Measurements from ENCODE around the gene LYPD6B.

DNA sequence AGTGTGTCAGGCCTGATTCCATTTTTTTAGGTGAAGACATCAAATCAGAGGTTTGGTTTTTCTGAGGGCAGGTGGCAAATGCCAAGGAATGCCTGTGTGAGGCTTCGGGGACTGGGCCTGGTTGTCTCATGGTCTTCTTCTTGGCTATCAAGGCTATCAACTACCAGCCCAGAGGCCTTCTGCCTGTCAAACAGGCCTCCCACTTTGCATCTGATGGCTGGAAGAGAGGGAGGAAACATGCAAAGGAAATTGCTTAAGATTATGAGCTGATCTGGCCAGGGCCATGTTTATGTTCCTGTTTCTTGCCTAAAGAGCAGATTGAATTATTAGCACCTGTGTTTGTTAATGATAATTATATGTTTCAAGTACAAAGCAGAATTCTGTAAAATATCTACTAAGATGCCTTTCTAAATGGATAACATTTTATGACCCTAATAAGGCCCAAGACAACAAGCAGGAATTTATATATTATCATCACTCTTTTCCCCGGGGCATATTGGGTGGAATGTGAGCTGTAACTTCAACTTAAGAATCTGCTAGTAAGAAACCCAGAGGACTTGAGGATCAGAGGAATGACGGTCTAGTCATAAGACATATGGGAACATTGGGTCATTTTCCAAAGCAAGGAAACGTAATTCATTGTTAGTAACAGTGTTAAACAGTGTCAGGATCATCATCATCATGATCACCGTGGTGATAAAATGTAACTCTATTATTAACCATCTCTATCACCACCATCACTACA lies 123.2 kb downstream of the LYPD6B start:
- TF ChIP-seq, protein P1, sequence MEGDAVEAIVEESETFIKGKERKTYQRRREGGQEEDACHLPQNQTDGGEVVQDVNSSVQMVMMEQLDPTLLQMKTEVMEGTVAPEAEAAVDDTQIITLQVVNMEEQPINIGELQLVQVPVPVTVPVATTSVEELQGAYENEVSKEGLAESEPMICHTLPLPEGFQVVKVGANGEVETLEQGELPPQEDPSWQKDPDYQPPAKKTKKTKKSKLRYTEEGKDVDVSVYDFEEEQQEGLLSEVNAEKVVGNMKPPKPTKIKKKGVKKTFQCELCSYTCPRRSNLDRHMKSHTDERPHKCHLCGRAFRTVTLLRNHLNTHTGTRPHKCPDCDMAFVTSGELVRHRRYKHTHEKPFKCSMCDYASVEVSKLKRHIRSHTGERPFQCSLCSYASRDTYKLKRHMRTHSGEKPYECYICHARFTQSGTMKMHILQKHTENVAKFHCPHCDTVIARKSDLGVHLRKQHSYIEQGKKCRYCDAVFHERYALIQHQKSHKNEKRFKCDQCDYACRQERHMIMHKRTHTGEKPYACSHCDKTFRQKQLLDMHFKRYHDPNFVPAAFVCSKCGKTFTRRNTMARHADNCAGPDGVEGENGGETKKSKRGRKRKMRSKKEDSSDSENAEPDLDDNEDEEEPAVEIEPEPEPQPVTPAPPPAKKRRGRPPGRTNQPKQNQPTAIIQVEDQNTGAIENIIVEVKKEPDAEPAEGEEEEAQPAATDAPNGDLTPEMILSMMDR (IDR thresholded peaks at IDR 0.05), result no peak
- TF ChIP-seq POLR2A (IDR thresholded peaks at IDR 0.05) (no peak), POLR2AphosphoS5 (IDR thresholded peaks at IDR 0.05) (no peak), EP300 (IDR thresholded peaks at IDR 0.05) (no peak)

All from gastroesophageal sphincter (tissue), 3 donors.